HG03432 (cell line): ENCODE data around the gene OTOG.

Experiments used
- ATAC-seq: cut with Tn5 transposase; IDR thresholded peaks from one replicate; pipeline ENCODE4 v1.9.1; 2021; ENCODE audit warnings: mild to moderate bottlenecking, moderate library complexity; ENCODE audit not compliant: unreplicated experiment

Gene OTOG

DNA sequence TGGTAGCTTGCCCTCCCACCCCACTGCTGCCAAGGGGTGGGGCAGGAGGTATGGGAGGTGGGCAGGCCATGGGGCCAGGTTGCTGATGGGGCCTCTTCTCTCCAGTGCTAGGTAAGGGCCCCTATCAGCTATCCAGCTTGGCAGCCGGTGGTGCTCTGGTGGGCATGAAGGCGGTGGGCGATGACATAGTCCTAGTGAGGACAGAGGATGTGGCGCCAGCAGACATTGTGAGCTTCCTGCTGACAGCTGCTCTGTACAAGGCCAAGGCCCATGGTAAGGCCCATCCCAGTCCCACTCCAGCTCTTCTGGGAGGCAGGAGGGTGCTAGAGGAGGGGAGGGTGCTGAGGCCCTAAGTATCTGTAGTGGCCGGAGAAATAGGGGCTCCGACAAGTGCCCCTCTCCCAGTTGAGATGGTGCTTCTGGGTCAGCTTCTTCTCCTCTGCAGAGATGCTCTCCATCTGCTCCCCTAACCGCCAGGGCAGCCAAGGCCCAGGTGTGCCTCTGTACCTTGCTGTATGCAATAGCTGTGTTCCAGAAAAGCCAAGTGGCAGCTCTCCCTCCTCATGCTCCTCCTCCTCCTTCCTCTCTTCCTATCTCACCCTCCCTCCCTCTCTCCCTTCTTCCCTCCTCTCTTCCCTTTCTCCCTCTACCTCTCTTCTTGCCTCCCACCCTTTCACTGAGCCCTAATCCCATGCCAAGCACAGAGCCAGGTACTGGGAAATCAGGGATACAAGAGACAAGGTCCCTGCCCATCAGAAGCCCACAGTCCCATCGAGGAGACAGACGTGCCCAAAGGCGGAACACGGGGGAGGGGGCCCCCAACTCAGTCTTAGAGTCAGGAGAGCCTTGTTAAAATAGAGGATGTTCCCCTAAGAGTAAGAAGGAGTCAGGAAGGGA lies 55.3 kb downstream of the OTOG start:
- no peak for ATAC-seq

- no peak for ATAC-seq
Measured at GRCh38 chr11:17603056-17603825, 56.2 kb downstream of the OTOG start.

DNA sequence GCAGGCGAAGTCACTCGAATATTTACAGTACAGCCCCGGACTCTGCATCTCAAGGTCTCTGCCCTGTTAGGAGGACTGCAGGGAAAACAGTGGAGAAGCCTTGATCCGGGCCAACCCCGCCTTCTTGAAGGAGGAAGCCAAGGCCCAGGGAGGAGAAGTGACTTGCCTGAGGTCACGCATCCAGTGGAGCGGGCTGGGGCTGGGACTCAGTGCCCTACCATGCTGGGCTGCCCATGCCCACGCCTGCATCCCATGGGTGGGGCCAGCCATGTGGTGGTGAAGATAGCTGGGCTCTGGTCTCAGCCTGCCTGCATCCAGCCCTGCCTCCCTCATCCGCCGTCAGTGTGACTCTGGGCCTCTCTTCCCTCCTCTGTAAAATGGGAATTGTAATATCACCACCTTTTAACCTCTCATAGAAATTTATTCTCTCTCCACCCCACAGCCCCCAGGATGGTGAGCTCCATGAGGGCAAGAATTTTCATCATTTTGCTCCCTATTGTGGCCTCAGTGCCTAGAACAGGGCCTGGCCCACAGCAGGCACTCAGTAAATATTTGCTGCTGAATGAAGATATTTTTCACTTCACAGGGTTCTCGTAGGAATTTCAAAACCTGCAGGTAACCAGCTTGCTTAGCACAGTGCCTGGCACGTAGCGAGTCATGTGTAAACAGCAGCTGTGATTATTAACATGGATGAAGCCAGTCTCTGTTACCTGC lies 57.3 kb downstream of the OTOG start:
- no peak for ATAC-seq

DNA sequence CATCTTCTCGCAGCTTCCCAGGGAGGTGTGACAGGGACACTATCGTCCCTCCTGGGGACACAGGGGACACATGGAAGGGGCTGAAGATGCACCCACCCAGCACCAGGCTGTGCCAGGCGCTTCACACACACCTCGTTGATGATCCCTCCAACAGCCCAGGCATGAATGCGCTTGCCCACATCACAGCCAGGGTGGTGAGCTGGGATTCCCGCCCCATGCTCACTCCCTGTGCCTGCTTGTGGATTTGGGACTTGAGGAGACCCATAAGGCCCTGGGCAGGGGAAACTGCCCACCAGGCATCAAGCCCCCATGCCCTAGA lies 57.8 kb downstream of the OTOG start:
- no peak for ATAC-seq

DNA sequence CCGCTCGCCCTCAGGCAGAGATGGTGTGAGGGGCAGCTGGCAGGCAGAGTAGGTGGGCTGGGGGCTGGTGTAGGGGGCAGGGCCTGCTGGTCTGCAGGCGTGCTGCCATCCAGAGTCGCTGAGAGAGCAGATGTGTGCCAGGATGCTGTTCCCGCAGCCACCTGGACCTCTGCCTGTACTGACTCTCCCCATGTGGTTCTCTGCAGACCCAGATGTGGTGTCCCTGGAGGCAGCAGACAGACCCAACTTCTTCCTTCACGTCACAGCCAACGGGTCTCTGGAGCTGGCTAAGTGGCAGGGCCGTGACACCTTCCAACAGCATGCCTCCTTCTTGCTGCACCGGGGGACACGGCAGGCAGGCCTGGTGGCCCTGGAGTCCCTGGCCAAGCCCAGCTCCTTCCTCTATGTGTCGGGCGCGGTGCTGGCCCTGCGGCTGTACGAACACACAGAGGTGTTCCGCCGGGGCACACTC lies 58.6 kb downstream of the OTOG start:
- no peak for ATAC-seq

- ATAC-seq, result no peak
Measured at GRCh38 chr11:17606233-17607082, 59.4 kb downstream of the OTOG start.

- no peak for ATAC-seq
Measured at GRCh38 chr11:17607083-17607429, 60.0 kb downstream of the OTOG start.

GRCh38 chr11:17607591-17608570 lies 60.8 kb downstream of the OTOG start:
- no peak for ATAC-seq

DNA sequence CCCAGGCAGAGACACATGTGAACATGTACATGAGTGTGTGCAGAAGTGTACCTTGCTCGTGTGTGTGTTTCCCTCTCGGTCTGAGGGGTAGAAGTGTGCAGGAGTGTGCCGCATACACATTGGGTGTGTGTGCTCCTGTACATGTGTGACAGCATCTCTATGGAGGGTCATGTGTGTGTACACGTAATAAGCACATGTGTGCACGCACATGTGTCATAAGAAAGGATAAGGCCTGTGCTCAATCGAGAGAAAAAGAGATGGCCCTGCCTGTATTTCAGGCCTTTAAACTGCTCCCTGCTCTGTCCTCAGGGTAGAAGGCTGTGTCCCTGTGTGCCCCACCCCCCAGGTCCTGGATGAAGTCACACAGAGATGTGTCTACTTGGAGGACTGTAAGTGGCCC lies 61.8 kb downstream of the OTOG start:
- no peak for ATAC-seq

DNA sequence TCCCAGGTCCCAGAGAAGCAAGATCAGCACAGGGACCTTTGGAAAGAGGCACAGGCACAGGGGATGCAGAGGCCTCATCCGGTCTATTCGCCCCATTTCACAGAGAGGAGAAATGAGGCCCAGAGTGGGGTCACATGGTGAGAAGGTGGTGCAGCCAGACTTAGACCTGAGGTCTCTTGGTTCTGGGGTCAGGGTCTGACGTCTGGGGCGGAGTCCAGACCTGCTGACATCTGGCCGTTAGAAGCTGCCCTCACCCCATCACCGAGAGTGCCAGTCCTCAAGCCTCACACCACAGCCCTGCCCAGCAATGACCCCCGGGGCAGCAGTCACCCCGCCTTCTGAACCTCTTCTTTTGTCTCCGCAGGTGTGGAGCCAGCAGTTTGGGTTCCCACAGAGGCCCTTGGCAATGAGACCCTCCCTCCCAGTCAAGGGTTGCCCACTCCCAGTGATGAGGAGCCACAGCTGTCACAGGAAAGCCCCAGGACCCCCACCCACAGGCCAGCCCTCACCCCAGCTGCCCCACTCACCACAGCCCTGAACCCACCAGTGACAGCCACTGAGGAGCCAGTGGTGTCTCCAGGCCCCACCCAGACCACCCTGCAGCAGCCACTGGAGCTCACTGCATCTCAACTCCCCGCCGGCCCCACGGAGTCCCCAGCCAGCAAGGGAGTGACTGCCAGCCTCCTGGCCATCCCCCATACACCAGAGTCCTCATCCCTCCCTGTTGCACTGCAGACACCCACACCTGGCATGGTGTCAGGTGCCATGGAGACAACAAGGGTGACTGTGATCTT lies 62.4 kb downstream of the OTOG start:
- ATAC-seq, result no peak

- ATAC-seq, result no peak
Measured at GRCh38 chr11:17610085-17610894, 63.2 kb downstream of the OTOG start.

GRCh38 chr11:17611049-17611448 lies 64.0 kb downstream of the OTOG start:
- ATAC-seq, result no peak

GRCh38 chr11:17611503-17612220 lies 64.6 kb downstream of the OTOG start:
- ATAC-seq, result no peak

DNA sequence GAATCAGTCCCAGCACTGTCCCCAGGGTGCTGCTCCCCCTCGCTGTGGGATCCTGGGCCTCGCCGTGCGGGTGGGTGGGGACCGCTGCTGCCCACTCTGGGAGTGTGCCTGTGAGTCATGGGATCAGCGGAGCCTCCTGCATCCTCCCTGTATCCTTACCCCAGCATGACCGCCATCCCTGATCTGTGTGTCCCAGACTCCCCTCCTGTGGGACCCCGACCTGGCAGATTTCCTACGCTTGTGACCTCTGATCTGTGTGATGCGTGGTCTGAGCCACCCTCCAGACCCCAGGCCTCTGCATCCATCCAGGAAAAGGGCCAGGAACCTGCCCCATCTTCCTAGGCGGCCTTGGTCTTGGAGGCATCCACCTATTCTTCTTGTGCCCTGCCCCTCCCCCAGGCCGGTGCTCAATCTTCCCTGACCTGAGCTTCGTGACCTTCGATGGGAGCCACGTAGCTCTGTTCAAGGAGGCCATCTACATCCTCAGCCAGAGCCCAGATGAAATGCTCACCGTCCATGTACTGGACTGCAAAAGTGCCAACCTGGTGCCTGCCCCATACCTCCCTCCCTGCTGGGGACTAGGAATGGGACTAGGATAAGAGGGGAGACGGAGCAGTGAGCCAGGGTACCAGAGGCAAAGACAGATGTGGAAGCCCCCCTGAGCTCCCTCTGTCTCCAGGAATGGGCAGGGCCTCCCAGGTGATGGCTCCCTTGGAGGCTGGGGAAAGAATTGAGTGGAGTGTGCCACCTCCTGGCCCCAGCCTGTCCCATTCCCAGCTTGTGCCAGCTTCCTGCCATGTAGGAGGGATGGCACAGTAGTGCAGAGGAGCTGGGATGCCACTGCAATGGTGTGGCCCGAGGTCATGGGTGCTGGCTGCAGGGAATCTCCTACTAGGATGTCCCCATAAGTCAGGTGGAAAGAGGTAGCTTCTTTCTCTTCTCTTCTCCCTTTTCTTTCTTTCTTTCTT lies 65.4 kb downstream of the OTOG start:
- ATAC-seq, result no peak

DNA sequence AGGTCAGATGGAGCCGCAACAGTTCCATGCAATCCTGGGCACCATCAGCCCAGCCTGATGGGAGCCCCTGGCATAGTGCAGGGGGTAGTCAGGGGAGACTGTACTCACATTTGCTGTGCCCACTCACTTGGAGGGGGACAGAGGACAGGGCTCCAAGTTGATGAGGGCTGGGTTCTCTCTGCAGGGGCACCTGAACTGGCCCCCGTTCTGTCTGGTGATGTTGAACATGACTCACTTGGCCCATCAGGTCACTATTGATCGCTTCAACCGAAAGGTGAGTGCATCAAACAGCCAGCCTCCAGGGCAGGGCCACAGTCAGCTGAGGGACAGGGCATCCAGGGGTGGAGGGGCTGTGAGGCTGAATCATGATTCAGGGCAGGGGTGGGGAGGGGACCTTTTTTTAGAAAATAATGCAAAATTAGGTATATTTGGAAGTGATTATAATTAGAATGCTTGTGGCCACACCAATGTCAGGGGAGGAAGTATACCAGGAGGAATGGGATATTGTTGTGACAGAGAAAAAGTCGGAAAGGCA lies 66.4 kb downstream of the OTOG start:
- ATAC-seq, result no peak

GRCh38 chr11:17613983-17614382 lies 66.9 kb downstream of the OTOG start:
- ATAC-seq, result no peak
